H9 (cell line): Measurements from ENCODE around the gene ASS1. TPM values are rescaled to one million over a fixed set of nuclear protein-coding genes. Genes with fewer than 3 reads are reported as not detected.

Experiments used
- DNase-seq: peaks from one replicate; pipeline ENCODE4 v3.0.0-alpha.2; 2017
- H2AFZ ChIP-seq: one replicate; pipeline ENCODE4 v1.6.1; 2013; ENCODE audit warnings: mild to moderate bottlenecking, low read length, control low read depth, moderate library complexity
- H2AK5ac ChIP-seq: 2 replicates; pipeline ENCODE4 v1.6.1; 2013; ENCODE audit warnings: low read length, control low read depth, mixed read lengths; ENCODE audit not compliant: insufficient read length
- H2BK120ac ChIP-seq: one replicate; pipeline ENCODE4 v1.6.1; 2013; ENCODE audit warnings: low read depth, mild to moderate bottlenecking, low read length, control low read depth, inconsistent platforms; ENCODE audit not compliant: poor library complexity, severe bottlenecking
- H2BK12ac ChIP-seq: 2 replicates; pipeline ENCODE4 v1.6.1; 2013; ENCODE audit warnings: low read length, control low read depth, mixed read lengths, low read depth; ENCODE audit not compliant: insufficient read length
- H2BK15ac ChIP-seq: 2 replicates; pipeline ENCODE4 v1.6.1; 2013; ENCODE audit warnings: low read depth, low read length, control low read depth
- H2BK20ac ChIP-seq: one replicate; pipeline ENCODE4 v1.6.1; 2013; ENCODE audit warnings: low read depth, mild to moderate bottlenecking, low read length, control low read depth, inconsistent platforms; ENCODE audit not compliant: poor library complexity, severe bottlenecking
- H2BK5ac ChIP-seq: 2 replicates; pipeline ENCODE4 v1.6.1; 2013; ENCODE audit warnings: low read length, control low read depth, mixed read lengths; ENCODE audit not compliant: insufficient read length
- H3K14ac ChIP-seq: 2 replicates; pipeline ENCODE4 v1.6.1; 2013; ENCODE audit warnings: low read length, control low read depth; ENCODE audit not compliant: insufficient read depth
- H3K18ac ChIP-seq: 2 replicates; pipeline ENCODE4 v1.6.1; 2013; ENCODE audit warnings: low read depth, mild to moderate bottlenecking, mixed read lengths, low read length, control low read depth; ENCODE audit not compliant: insufficient read length
- H3K23ac ChIP-seq: 2 replicates; pipeline ENCODE4 v1.6.1; 2013; ENCODE audit warnings: low read length, control low read depth, mixed read lengths, low read depth; ENCODE audit not compliant: insufficient read length
- H3K23me2 ChIP-seq: 2 replicates; pipeline ENCODE4 v1.6.1; 2013; ENCODE audit warnings: low read depth, mild to moderate bottlenecking, mixed read lengths, low read length, control low read depth; ENCODE audit not compliant: insufficient read length, poor library complexity, severe bottlenecking
- H3K27ac ChIP-seq: 2 replicates; pipeline ENCODE4 v1.5.1; 2013; ENCODE audit warnings: low read length, control low read depth, mixed read lengths, low read depth; ENCODE audit not compliant: insufficient read length
- H3K27me3 ChIP-seq: 2 replicates; pipeline ENCODE4 v1.6.1; 2013; ENCODE audit warnings: low read length, control low read depth, inconsistent platforms; ENCODE audit not compliant: insufficient read depth
- H3K4ac ChIP-seq: 2 replicates; pipeline ENCODE4 v1.6.1; 2013; ENCODE audit warnings: low read depth, mild to moderate bottlenecking, control low read depth, inconsistent platforms, low read length, moderate library complexity
- H3K4me1 ChIP-seq: 2 replicates; pipeline ENCODE4 v1.6.1; 2013; ENCODE audit warnings: low read length, control low read depth, inconsistent platforms; ENCODE audit not compliant: insufficient read depth
- H3K4me2 ChIP-seq: 2 replicates; pipeline ENCODE4 v1.6.1; 2013; ENCODE audit warnings: low read length, control low read depth, mixed read lengths; ENCODE audit not compliant: insufficient read length, insufficient read depth
- H3K56ac ChIP-seq: 2 replicates; pipeline ENCODE4 v1.6.1; 2013; ENCODE audit warnings: low read depth, mild to moderate bottlenecking, mixed read lengths, low read length, control low read depth; ENCODE audit not compliant: insufficient read length
- H3K79me1 ChIP-seq: 2 replicates; pipeline ENCODE4 v1.6.1; 2013; ENCODE audit warnings: low read depth, mild to moderate bottlenecking, moderate library complexity, low read length, control low read depth, inconsistent platforms; ENCODE audit not compliant: insufficient read depth, poor library complexity, severe bottlenecking
- H3K79me2 ChIP-seq: 2 replicates; pipeline ENCODE4 v1.6.1; 2013; ENCODE audit warnings: low read length, control low read depth, inconsistent platforms; ENCODE audit not compliant: insufficient read depth
- H3K9ac ChIP-seq: 2 replicates; pipeline ENCODE4 v1.6.1; 2013; ENCODE audit warnings: low read length, control low read depth, mixed read lengths; ENCODE audit not compliant: insufficient read length; ENCODE audit errors: extremely low read depth
- H3K9me3 ChIP-seq: one replicate; pipeline ENCODE4 v1.6.1; 2013; ENCODE audit warnings: low read depth, low read length, inconsistent platforms; ENCODE audit not compliant: control insufficient read depth
- H3T11ph ChIP-seq: one replicate; pipeline ENCODE4 v1.6.1; 2013; ENCODE audit warnings: mild to moderate bottlenecking, low read length, control low read depth, inconsistent platforms
- H4K20me1 ChIP-seq: one replicate; pipeline ENCODE4 v1.6.1; 2013; ENCODE audit not compliant: control insufficient read depth, insufficient read length, insufficient read depth
- H4K5ac ChIP-seq: 2 replicates; pipeline ENCODE4 v1.6.1; 2013; ENCODE audit warnings: low read depth, mild to moderate bottlenecking, mixed read lengths, low read length, control low read depth; ENCODE audit not compliant: insufficient read length
- H4K8ac ChIP-seq: replicated peaks from 2 replicates; pipeline ENCODE4 v1.6.1; 2013; ENCODE audit warnings: low read length, control low read depth, mixed read lengths, low read depth; ENCODE audit not compliant: insufficient read length
- H4K91ac ChIP-seq: 2 replicates; pipeline ENCODE4 v1.6.1; 2013; ENCODE audit warnings: low read depth, mild to moderate bottlenecking, moderate library complexity, mixed read lengths, low read length, control low read depth; ENCODE audit not compliant: insufficient read length
- H3K27ac Mint-ChIP-seq, 3 experiments: 2 replicates in 2 of 3; 3 replicates in 1 of 3; pipeline ENCODE4 v1.8.0; 2020 to 2021; ENCODE audit warnings: mixed read lengths in 3 of 3, mild to moderate bottlenecking in 1 of 3, moderate library complexity in 1 of 3
- H3K27me3 Mint-ChIP-seq: 2 replicates; pipeline ENCODE4 v1.8.0; 2021; ENCODE audit warnings: low read depth, mild to moderate bottlenecking, moderate library complexity, mixed read lengths
- H3K36me3 Mint-ChIP-seq, 3 experiments: 2 replicates in 2 of 3; 3 replicates in 1 of 3; pipeline ENCODE4 v1.8.0; 2020 to 2021; ENCODE audit warnings: low read depth in 3 of 3, mixed read lengths in 3 of 3; ENCODE audit not compliant: insufficient read depth in 1 of 3
- H3K4me1 Mint-ChIP-seq, 2 experiments: 2 replicates each; pipeline ENCODE4 v1.8.0; 2020; ENCODE audit warnings: mixed read lengths in 2 of 2
- H3K4me3 Mint-ChIP-seq, 2 experiments: 2 replicates in 1 of 2; 3 replicates in 1 of 2; pipeline ENCODE4 v1.8.0; 2020 to 2021; ENCODE audit warnings: mild to moderate bottlenecking in 2 of 2, mixed read lengths in 2 of 2, moderate library complexity in 1 of 2
- H3K9me3 Mint-ChIP-seq, 2 experiments: 2 replicates in 1 of 2; 3 replicates in 1 of 2; pipeline ENCODE4 v1.8.0; 2020; ENCODE audit warnings: mild to moderate bottlenecking in 2 of 2, mixed read lengths in 2 of 2, moderate library complexity in 1 of 2
- CTCF ChIP-seq: fragments of 200-600 bp; sonication (generic); conservative IDR thresholded peaks from 3 replicates; pipeline ENCODE4 v1.8.0; 2021; ENCODE audit warnings: antibody characterized with exemption, mild to moderate bottlenecking
- WGBS: extraction: QIAGEN DNeasy Blood & Tissue Kit; methylation state at CpG from one replicate; pipeline ENCODE4 v1.1.7; 2013; ENCODE audit warnings: missing lambda C conversion rate, low lambda C conversion rate, mixed read lengths; ENCODE audit not compliant: insufficient read length; ENCODE audit errors: extremely low coverage; 5-methylcytosine and 5-hydroxymethylcytosine counted together
- total RNA-seq: library from RNA; stranded (reverse); gene quantifications from 2 replicates; pipeline ENCODE4 v1.2.1, GENCODE V29; 2021

The ASS1 gene
- total RNA-seq, 1 experiment from 2014 or later = 118 TPM

- no peaks in the 10 kb centered on the region for H3K9me3 ChIP-seq
- H3K56ac ChIP-seq = no peak overlapping the region
- H2BK12ac ChIP-seq = no peak overlapping the region
- H3K9ac ChIP-seq = no peak overlapping the region
- H4K91ac ChIP-seq = no peak overlapping the region
- Mint-ChIP-seq H3K9me3 (peaks cover 0 to 3% of the 10 kb centered on the region in 2 experiments; a peak in 1 of 5 replicates), H3K36me3 (no peaks in the 10 kb centered on the region), H3K4me1 (peaks cover 23 to 37% of the 10 kb centered on the region in 2 experiments), H3K27ac (no peak overlapping the region), H3K27me3 (peaks cover 15% of the 10 kb centered on the region), H3K4me3 (no peak overlapping the region)
- no peaks in the 10 kb centered on the region; the same call in 1 of the 2 replicates for H3K4me1 ChIP-seq
- no peak overlapping the region for H2BK15ac ChIP-seq
- H2BK120ac ChIP-seq = no peak overlapping the region
- no peak overlapping the region for H3K18ac ChIP-seq
- no peak overlapping the region for H3K4me2 ChIP-seq
- H3K4ac ChIP-seq = no peak overlapping the region
- H3K27me3 ChIP-seq = no peaks in the 10 kb centered on the region
- no peaks in the 10 kb centered on the region for H3K79me1 ChIP-seq
- H3T11ph ChIP-seq = no peak overlapping the region
- H3K23me2 ChIP-seq = no peaks in the 10 kb centered on the region
- H3K23ac ChIP-seq = no peak overlapping the region
- no peak overlapping the region for H4K5ac ChIP-seq
- no peaks in the 10 kb centered on the region for H4K20me1 ChIP-seq
- no peak overlapping the region for H4K8ac ChIP-seq
- no peak overlapping the region for H2BK20ac ChIP-seq
- H3K14ac ChIP-seq = no peak overlapping the region
- no peak for TF ChIP-seq CTCF
- no peaks in the 10 kb centered on the region for H3K79me2 ChIP-seq
- no peak overlapping the region for H2AK5ac ChIP-seq
- H3K27ac ChIP-seq = no peak overlapping the region
- no peak overlapping the region for H2AFZ ChIP-seq
- no peak for DNase-seq
- no CpG with 5 or more reads among the region's 8 CpGs for WGBS
- H2BK5ac ChIP-seq = no peak overlapping the region
Observed at GRCh38 chr9:130531670-130532069, 86.9 kb downstream of the ASS1 start.
